GM12892 (cell line): ENCODE data around the gene ACTL10.

Source experiments
- POLR2A ChIP-seq: IDR thresholded peaks from 2 replicates; pipeline ENCODE4 v1.6.1; 2011; ENCODE audit warnings: low read depth, low read length, control low read depth
- TAF1 ChIP-seq: IDR thresholded peaks from 2 replicates; pipeline ENCODE4 v1.6.1; 2011; ENCODE audit warnings: low read depth, mild to moderate bottlenecking, control low read depth, low read length, borderline replicate concordance

DNA sequence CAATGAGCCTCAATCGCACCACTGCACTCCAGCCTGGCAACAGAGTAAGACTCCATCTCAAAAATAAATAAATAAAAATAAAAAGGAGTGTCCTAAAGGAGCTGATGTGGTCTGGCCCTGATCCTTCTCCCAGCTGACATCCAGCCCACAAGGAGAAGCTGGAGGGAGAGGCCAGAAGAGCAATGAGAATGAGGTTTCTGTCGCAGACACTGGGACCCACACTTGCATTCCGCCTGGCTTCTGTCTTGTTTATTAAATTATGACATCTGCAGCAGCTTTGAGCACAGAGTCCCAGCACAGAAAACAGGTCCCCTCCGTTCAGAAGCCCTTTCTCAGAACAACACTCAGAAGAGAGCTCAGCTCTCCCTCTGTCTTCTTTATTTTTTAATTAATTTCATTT is 29.7 kb downstream of the ACTL10 start:
- TF ChIP-seq POLR2A (no peak), TAF1 (no peak)
